ENCODE data around the gene ERF. TPM values are rescaled to one million over a fixed set of nuclear protein-coding genes. Genes with fewer than 3 reads are reported as not detected.

Gene ERF
- total RNA-seq, 2 experiments from 2014 or later, result 26.7 to 33.5 TPM

DNA sequence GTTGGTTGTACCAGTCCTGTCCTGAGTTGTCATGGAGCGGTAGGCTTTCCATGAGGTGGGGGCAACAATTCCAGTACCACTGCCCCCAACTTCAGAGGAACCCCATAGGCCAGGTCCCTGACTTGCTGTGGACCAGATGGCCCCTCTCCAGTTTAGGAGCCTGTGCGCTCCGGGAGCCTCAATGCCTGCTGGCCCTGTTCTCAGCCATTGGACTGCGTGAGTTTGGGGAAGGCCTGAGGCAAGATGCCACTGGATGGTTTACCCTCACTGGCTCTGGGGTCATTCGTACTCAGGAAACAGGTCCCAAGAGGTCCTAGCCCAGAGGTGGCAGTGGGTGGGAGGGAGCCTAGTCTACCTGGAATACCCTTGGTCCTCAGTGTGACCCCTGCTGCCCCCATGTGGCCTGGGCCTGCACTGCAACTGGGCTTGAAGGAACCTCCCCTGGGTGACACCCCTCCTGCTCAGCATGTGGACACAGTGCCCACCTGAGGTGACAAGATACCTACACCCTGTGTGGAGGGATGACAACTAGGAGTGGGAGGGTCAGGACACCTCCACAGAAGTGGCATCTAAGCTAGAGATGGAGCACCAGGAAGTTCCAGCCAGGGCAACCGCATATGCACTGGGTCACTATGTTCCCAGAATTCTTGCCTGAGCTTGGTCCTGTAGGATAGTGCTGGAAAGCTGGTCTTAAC lies 41.0 kb upstream of the ERF start:
- H3K4me1 ChIP-seq (ENCODE audit: insufficient read depth, low read length, poor library complexity, severe bottlenecking), result no peaks in the 10 kb centered on the region
- no TSS peak for BruUV-seq (replicated peaks)
- no peaks in the 10 kb centered on the region for H3K9me3 ChIP-seq (ENCODE audit: low read length)
- no peak overlapping the region for H3K27ac ChIP-seq (ENCODE audit: low read depth, low read length, poor library complexity, severe bottlenecking)
- ChIA-PET POLR2A (interaction anchor here (0.7 kb wide), 1 partner anchor 53 kb away, joined by 3 read pairs; no protein-coding TSS in a partner anchor), CTCF (ENCODE audit: unreplicated experiment) (interaction anchor here (0.5 to 0.6 kb wide), 2 partner anchors 164 to 261 kb away, joined by 4 read pairs; partner anchors contain the start of gene POU2F2)
- H4K20me1 ChIP-seq (ENCODE audit: insufficient read depth, low read length), result no peaks in the 10 kb centered on the region
- H3K4me3 ChIP-seq (ENCODE audit: low read depth, low read length, poor library complexity, severe bottlenecking), result no peak overlapping the region
- no peak overlapping the region for H2AFZ ChIP-seq (ENCODE audit: low read length)
- H3K79me2 ChIP-seq (ENCODE audit: insufficient read depth, low read depth, low read length), result no peaks in the 10 kb centered on the region
- peaks cover 60% of the 10 kb centered on the region for H3K36me3 ChIP-seq (ENCODE audit: insufficient read depth, low read length)
- peak; percentile 81 for DNase-seq (ENCODE audit: low spot score)
- TF ChIP-seq, protein P1, sequence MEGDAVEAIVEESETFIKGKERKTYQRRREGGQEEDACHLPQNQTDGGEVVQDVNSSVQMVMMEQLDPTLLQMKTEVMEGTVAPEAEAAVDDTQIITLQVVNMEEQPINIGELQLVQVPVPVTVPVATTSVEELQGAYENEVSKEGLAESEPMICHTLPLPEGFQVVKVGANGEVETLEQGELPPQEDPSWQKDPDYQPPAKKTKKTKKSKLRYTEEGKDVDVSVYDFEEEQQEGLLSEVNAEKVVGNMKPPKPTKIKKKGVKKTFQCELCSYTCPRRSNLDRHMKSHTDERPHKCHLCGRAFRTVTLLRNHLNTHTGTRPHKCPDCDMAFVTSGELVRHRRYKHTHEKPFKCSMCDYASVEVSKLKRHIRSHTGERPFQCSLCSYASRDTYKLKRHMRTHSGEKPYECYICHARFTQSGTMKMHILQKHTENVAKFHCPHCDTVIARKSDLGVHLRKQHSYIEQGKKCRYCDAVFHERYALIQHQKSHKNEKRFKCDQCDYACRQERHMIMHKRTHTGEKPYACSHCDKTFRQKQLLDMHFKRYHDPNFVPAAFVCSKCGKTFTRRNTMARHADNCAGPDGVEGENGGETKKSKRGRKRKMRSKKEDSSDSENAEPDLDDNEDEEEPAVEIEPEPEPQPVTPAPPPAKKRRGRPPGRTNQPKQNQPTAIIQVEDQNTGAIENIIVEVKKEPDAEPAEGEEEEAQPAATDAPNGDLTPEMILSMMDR (conservative IDR thresholded peaks at IDR 0.05; ENCODE audit: low read length), result peak; percentile 92
- TF ChIP-seq EZH2phosphoT487 (IDR thresholded peaks at IDR 0.05; ENCODE audit: borderline replicate concordance, low read depth, low read length), result no peak
- no peaks in the 10 kb centered on the region for H3K9me2 ChIP-seq (ENCODE audit: insufficient read depth, low read length)
- H3K4me2 ChIP-seq (ENCODE audit: low read length), result no peak overlapping the region
- intact Hi-C loops (cut with micrococcal nuclease; ENCODE audit: unreplicated experiment), result loop anchor here (5.0 kb wide), 1 partner anchor 164 kb away; the partner anchor contains the start of gene POU2F2

DNA sequence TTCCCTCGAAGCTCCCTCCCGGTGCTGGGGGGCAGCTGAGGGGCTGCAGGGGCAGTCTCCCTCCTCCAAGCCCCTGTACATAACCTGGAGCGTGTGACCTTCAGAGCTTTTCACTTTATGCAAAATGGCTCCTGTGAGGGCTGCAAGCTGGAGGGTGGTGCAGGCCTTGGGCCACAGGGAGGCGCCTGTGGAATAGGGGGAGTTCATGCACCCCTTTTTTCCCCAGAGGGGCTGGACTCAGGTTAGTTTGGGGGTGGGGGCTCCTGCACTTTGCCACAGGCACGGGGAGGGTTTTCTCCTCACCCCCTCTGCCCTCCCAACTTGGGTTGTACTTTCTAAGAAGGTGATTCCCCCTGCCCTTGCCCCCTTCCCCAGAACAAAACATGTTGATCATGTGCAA lies 40.4 kb upstream of the ERF start:
- BruUV-seq (replicated peaks), result TSS peak; percentile 80
- H3K4me1 ChIP-seq (ENCODE audit: insufficient read depth, low read length, poor library complexity, severe bottlenecking), result no peaks in the 10 kb centered on the region

More for the DNA sequence above, 40.4 kb upstream of the ERF start:
- Histone ChIP-seq H3K4me3 (ENCODE audit: low read depth, low read length, poor library complexity, severe bottlenecking) (no peak overlapping the region), H3K36me3 (ENCODE audit: insufficient read depth, low read length) (peaks cover 66% of the 10 kb centered on the region), H3K4me2 (ENCODE audit: low read length) (no peak overlapping the region), H3K27ac (ENCODE audit: low read depth, low read length, poor library complexity, severe bottlenecking) (no peak overlapping the region), H2AFZ (ENCODE audit: low read length) (no peak overlapping the region), H3K9me3 (ENCODE audit: low read length) (no peaks in the 10 kb centered on the region), H3K79me2 (ENCODE audit: insufficient read depth, low read depth, low read length) (no peaks in the 10 kb centered on the region), H4K20me1 (ENCODE audit: insufficient read depth, low read length) (no peaks in the 10 kb centered on the region), H3K9me2 (ENCODE audit: insufficient read depth, low read length) (no peaks in the 10 kb centered on the region)
- DNase-seq (ENCODE audit: low spot score), result no peak
- ChIA-PET POLR2A (interaction anchor here (0.7 kb wide), 1 partner anchor 52 kb away, joined by 3 read pairs; no protein-coding TSS in a partner anchor), CTCF (ENCODE audit: unreplicated experiment) (no interaction called here)
- TF ChIP-seq EZH2phosphoT487 (IDR thresholded peaks at IDR 0.05; ENCODE audit: borderline replicate concordance, low read depth, low read length), result no peak
- TF ChIP-seq, protein P1 (conservative IDR thresholded peaks at IDR 0.05; ENCODE audit: low read length), result no peak
- intact Hi-C loops (cut with micrococcal nuclease; ENCODE audit: unreplicated experiment), result loop anchor here (5.0 kb wide), 1 partner anchor 163 kb away; the partner anchor contains the start of gene POU2F2
